GM12875 (cell line): Measurements from ENCODE around the gene VSTM1.

Experiments
- H3K4me3 ChIP-seq: one replicate; pipeline ENCODE4 v1.5.1; 2011; ENCODE audit warnings: low read depth, low read length, control low read depth
- CTCF ChIP-seq: IDR thresholded peaks from 2 replicates; pipeline ENCODE4 v1.5.1; 2011; ENCODE audit warnings: low read depth, mild to moderate bottlenecking, control low read depth, inconsistent platforms, low read length, moderate library complexity, borderline replicate concordance; ENCODE audit not compliant: insufficient read depth

VSTM1 gene

GRCh38 chr19:53992815-53993214 is 70.9 kb downstream of the VSTM1 start:
- no peak overlapping the region for H3K4me3 ChIP-seq
- no peak for TF ChIP-seq CTCF

GRCh38 chr19:53992211-53992610 is 71.5 kb downstream of the VSTM1 start:
- H3K4me3 ChIP-seq: no peak overlapping the region
- no peak for TF ChIP-seq CTCF

- TF ChIP-seq CTCF: no peak
- H3K4me3 ChIP-seq: no peak within 1 kb of the TSS
Observed at GRCh38 chr19:53991224-53992113, 72.2 kb downstream of the VSTM1 start, which contains the start of gene CACNG6. Gene CACNG6, plus strand, starts transcription at chr19:53991637. Its CDS starts 1,241 bp downstream, at chr19:53992878.
